ENCODE data around the gene RAB31.

Gene RAB31

DNA sequence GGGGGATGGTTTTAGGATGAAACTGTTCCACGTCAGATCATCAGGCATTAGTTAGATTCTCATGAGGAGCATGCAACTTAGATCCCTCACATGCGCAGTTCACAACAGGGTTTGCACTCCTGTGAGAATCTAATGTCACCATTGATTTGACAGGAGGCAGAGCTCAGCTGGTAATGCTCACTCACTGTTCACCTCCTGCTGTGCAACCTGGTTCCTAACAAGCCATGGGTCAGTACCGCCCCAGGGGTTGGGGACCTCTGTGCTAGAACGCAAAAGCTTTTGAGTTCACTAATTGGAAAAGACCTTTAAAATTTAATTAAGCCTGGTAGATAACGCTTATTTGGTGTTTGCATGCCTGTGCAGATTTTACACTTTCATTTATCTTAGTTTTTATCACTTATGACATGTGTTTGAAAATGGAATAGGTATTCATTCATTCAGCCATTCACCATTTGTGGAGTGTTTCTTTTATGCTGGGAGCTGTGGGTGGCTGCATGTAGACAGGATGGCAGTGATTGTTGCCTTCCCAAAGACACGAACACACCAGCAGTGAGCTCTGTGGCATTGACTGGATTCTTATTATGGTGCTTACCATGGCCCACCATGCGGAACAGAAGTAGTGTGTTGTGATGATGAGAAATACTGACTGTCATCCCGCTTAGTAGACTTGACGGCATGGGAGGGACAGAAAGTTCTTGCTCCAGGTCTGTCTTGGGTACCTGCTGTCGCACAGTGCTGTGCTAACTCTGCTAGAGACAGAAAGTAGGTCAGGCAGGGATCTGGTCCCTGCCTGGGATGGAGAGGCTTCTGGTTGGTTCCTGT is 6.4 kb downstream of the RAB31 start:
- H3K4me3 Mint-ChIP-seq: no peak overlapping the region
- H3K36me3 Mint-ChIP-seq (ENCODE audit: low read depth): no peaks in the 10 kb centered on the region
- no peak overlapping the region for H3K27ac Mint-ChIP-seq
- no peaks in the 10 kb centered on the region for H3K9me3 Mint-ChIP-seq
- H3K4me1 Mint-ChIP-seq (ENCODE audit: low read depth): peaks cover 14% of the 10 kb centered on the region
- DNase-seq: no peak
- peaks cover 70% of the 10 kb centered on the region for H3K27me3 Mint-ChIP-seq

DNA sequence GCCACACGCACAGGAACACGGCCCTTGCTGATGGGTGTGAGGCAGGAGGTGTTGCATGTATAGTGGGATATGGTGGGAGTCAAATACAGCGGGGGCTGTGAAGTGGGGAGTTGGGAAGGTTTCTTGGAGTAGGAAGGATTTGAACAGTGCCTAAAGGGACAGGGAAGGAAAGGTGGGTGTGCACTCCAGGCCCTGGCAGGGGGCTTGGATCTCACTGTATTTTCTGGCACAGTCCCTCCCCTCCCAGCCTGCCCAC is 6.9 kb downstream of the RAB31 start:
- H3K9me3 Mint-ChIP-seq: no peaks in the 10 kb centered on the region
- no peaks in the 10 kb centered on the region for H3K36me3 Mint-ChIP-seq (ENCODE audit: low read depth)
- no peak overlapping the region for H3K4me3 Mint-ChIP-seq
- no peak overlapping the region for H3K27ac Mint-ChIP-seq
- no peak for DNase-seq
- H3K4me1 Mint-ChIP-seq (ENCODE audit: low read depth): peaks cover 13% of the 10 kb centered on the region
- peaks cover 67% of the 10 kb centered on the region for H3K27me3 Mint-ChIP-seq

DNA sequence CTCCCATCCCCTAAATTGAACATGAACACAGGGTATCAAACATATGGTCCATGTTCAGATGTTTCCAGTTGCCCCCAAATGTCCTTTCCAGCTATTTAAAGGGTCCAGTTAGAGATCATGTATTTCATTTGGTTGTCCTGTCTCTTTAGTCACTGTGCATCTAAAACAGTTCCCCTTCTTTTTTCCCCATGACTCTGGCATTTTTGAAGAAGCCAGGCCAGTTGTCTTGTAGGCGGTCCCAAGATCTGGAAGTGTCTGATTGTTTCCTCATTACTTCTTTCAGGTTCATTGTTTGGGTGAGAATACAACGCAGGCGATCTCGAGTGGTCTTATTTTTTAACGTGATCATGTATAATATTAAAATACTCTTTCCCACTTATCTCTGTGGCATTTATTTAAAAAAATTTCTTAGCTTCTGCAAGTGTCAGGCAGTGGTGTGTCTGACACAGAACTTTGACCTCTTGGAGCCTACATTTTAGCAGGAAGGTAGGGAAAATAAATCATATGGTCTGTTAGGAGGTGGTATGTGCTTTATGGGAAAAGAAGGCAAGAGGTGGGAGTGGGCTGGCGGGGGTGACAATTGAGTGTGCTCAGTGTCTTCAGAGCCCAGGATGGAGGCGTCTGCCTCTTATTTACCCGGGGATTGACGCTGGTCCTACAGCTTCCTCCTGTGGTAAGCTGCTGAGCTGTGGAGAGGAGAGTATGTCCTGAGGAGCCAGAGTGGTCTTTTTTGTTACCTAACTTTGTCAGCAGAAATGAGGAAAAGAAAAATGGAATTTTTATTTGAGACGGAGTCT is 8.1 kb downstream of the RAB31 start:
- H3K36me3 Mint-ChIP-seq (ENCODE audit: low read depth): no peaks in the 10 kb centered on the region
- no peak overlapping the region for H3K4me3 Mint-ChIP-seq
- no peaks in the 10 kb centered on the region for H3K9me3 Mint-ChIP-seq
- no peak overlapping the region for H3K27ac Mint-ChIP-seq
- peaks cover 63% of the 10 kb centered on the region for H3K27me3 Mint-ChIP-seq
- peaks cover 6% of the 10 kb centered on the region for H3K4me1 Mint-ChIP-seq (ENCODE audit: low read depth)
- no peak for DNase-seq

DNA sequence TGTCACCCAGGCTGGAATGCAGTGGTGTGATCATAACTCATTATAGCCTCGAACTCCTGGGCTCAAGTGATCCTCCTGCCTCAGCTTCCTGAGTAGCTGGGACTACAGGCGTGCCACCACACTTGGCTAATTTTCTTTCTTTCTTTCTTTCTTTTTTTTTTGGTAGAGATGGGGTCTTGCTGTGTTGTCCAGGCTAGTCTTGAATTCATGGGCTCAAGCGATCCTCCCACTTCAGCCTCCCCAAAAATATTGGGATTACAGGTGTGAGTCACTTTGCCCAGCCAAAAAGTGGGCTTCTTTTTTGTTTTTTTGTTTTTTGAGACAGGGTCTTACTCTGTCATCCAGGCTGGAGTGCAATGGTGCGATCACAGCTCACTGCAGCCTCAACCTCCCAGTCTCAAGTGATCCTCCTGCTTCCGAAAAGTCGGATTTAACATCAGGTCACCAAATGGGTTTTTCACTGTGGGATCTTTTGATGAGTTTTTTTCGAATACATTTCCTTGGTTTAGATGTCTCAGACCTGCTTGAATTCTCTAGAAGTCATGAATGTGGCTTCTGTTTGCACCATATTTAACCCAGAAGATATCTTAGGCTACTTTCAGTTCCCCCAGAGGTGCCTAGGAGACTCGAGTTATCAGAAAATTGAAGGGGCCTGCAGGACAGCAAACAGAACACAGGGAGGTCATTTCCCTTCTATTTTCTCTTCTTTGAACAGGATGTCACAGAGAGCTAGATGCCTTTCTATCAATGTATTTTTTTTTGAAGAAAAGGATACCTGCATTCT is 8.9 kb downstream of the RAB31 start:
- no peak for DNase-seq
- Mint-ChIP-seq H3K27ac (no peak overlapping the region), H3K9me3 (no peaks in the 10 kb centered on the region), H3K27me3 (peaks cover 63% of the 10 kb centered on the region), H3K4me3 (no peak overlapping the region), H3K4me1 (ENCODE audit: low read depth) (peaks cover under 1% of the 10 kb centered on the region), H3K36me3 (ENCODE audit: low read depth) (no peaks in the 10 kb centered on the region)

DNA sequence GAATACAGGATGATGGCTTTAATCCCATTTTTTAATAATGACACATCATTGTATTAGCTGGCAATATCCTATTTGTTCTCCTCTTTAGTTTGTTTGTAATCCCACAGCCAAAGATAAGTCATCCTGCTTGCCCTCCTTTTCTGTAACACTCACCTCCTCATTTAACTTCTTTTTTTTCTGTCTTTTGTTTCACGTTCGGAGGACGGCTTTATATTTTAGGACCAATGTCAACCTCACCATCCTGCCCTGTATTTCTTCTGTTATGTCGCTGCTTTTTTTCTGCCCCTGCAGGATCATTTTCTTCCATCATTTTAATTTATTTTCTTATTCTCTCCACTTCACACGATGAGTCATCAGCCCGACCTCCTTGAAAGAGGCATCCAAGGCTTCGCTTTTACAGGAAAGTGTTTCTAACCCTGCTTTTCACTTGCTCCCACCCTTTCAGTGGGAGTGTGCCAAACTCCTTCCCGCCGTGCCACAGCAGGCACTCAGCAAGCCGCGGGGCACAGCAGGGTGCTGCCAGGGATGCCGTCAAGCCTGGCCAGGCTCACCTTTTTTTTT is 11.4 kb downstream of the RAB31 start:
- H3K4me3 Mint-ChIP-seq: no peak overlapping the region
- no peaks in the 10 kb centered on the region for H3K36me3 Mint-ChIP-seq (ENCODE audit: low read depth)
- no peak overlapping the region for H3K27ac Mint-ChIP-seq
- no peaks in the 10 kb centered on the region for H3K4me1 Mint-ChIP-seq (ENCODE audit: low read depth)
- no peak for DNase-seq
- H3K9me3 Mint-ChIP-seq: no peaks in the 10 kb centered on the region
- peaks cover 38% of the 10 kb centered on the region for H3K27me3 Mint-ChIP-seq

DNA sequence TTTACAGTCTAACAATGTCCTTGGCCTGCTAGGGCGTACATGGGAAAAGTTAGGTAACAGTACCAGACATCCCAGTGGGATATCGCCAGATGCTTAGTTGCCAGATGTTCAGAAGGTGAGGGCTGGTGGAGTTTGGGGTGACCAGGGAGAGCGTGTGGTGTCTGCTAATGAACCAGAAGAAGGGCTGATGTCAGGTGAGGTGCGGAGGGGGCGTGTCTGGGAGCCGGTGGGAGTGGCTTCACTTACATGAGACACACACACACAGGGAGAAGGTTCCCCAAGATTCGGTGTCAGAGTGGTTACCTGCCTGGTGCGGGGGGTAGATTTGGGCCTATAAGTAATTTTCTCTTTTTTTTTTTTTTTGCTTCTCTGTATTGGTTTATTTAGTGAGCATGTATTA is 12.2 kb downstream of the RAB31 start:
- no peak for DNase-seq
- Mint-ChIP-seq H3K36me3 (ENCODE audit: low read depth) (no peaks in the 10 kb centered on the region), H3K4me1 (ENCODE audit: low read depth) (no peaks in the 10 kb centered on the region), H3K27me3 (peaks cover 32% of the 10 kb centered on the region), H3K27ac (no peak overlapping the region), H3K9me3 (no peaks in the 10 kb centered on the region), H3K4me3 (no peak overlapping the region)

DNA sequence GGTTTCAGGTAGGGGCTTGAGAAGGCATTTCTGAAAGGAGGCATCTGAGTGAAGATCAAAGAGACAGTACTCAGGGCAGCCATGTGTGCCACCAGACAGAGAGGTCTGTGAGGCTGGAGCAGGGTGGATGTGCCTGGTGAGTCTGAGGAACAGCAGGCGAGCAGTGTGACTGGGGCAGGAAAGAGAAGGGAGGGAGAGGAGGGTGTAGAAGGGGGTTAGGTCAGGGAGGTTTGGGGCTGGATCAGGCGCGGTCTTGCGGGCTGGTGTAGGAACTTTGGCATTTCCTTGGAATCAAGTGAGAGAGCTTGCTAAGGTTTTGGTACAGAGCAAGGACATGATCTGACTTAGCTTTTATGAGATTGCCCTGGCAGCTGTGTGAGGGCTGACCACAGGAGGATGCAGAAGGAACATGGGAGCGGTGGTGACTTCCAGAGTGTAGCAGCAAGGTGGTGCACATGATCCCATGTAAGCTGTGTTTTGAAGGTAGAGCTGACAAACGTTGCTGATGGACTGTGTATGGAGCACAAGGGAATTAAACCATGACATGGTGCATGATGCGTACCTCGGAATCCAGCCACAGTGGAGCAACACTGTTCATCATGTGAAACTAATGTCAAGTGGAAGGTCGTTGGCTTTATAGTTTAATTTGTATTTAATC is 13.9 kb downstream of the RAB31 start:
- Mint-ChIP-seq H3K27ac (no peak overlapping the region), H3K4me3 (no peak overlapping the region), H3K4me1 (ENCODE audit: low read depth) (no peaks in the 10 kb centered on the region), H3K36me3 (ENCODE audit: low read depth) (no peaks in the 10 kb centered on the region), H3K27me3 (peaks cover 24% of the 10 kb centered on the region), H3K9me3 (no peaks in the 10 kb centered on the region)
- DNase-seq: no peak

DNA sequence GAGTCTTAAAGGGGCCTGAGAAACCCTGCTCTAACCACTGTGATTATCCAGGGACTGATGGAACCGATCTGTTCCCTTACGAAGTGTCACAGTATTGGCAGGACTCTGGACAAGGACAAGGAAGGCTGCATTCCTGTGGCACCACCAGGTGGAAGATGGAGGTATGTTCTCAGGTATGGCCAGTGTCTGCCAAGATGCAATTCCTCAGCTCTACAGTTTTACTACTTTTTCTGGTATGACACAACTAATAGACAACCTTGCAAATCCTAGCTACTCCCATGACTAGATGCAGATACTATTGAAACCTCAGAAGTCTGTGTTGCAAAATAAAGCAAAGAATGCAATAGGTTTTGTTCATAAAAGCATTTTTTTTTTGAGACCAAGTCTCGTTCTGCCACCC is 14.6 kb downstream of the RAB31 start:
- Mint-ChIP-seq H3K27ac (no peak overlapping the region), H3K4me1 (ENCODE audit: low read depth) (no peaks in the 10 kb centered on the region), H3K36me3 (ENCODE audit: low read depth) (no peaks in the 10 kb centered on the region), H3K4me3 (no peak overlapping the region), H3K9me3 (no peaks in the 10 kb centered on the region), H3K27me3 (peaks cover 18% of the 10 kb centered on the region)
- no peak for DNase-seq

DNA sequence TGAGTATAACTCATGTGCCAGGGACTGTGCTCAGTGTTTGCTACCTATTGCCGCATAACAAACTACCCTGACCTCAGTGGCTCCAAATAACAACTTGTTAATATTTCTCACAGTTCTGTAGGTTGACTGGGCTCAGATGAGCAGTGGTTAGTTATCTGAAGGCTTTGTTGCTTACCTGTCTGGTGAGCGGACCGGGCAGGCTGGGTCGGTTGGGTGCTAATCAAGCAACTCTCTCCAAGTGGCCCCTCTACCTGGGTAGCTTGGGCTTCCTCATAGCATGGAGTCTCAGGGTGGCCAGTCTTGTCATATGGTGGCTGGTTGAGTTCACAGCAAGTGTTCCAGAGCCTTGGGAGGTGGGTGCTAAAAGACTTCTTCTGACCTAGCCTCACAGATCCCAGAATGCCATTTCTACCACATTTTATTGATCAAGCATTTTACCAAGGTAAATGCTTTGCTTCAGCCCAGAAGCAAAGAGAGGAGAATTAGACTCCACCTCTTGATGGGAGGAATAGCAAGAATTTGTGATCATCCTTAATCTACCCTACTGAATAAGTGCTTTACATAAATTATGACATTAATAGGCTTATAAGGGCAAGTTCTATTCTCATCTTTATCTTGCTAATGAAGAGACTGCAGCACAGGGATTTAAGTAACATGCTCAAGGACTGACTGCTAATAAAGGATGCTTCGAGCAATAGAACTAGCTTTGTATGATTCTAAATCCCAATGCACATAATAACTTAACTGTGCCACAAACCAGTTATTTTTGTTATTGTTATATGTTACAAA is 16.9 kb downstream of the RAB31 start:
- H3K9me3 Mint-ChIP-seq: no peaks in the 10 kb centered on the region
- no peak overlapping the region for H3K4me3 Mint-ChIP-seq
- H3K36me3 Mint-ChIP-seq (ENCODE audit: low read depth): no peaks in the 10 kb centered on the region
- no peak for DNase-seq
- no peak overlapping the region for H3K27ac Mint-ChIP-seq
- H3K4me1 Mint-ChIP-seq (ENCODE audit: low read depth): no peaks in the 10 kb centered on the region
- peaks cover 13% of the 10 kb centered on the region for H3K27me3 Mint-ChIP-seq

DNA sequence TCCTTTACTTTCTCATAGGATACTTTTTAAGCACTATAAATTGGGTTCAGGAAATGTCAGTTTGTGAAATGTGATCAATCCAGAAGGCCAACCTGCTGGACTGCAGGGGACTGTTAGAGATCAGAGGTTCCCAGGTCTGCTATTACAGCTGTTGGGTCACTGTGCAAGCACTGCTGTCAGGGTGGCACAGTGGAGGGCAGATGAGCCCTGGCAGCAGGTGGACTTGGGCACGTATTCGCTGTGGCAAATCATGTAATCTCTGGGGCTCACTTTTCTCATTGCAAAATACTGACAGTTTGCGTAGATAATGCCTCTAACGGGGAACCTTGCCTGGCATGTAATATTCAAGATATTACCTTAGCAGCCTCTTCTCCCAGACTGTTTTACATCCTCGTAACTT is 18.1 kb downstream of the RAB31 start:
- Mint-ChIP-seq H3K4me1 (ENCODE audit: low read depth) (no peaks in the 10 kb centered on the region), H3K9me3 (no peaks in the 10 kb centered on the region), H3K27ac (no peak overlapping the region), H3K4me3 (no peak overlapping the region), H3K27me3 (peaks cover 9% of the 10 kb centered on the region), H3K36me3 (ENCODE audit: low read depth) (no peaks in the 10 kb centered on the region)
- no peak for DNase-seq

DNA sequence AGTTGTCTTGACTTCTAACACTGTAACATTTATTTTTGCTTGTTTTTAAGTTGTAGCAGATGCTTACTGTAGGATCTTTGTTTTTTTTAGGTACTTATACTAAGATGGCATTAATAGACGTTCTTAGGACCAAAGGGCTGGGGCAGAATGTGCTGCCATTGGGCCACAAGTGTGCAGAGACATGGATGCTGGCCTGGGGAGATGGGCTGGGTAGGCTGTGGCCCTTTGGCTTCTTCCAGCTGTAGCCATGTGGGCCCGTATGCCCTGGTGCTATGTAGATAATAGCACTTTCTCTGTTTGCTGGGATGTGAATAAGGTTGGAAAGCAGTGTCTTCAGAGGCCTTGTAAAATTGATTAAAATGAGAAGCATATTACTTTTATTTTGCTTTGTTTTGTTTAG is 18.8 kb downstream of the RAB31 start:
- H3K27ac Mint-ChIP-seq: no peak overlapping the region
- no peaks in the 10 kb centered on the region for H3K4me1 Mint-ChIP-seq (ENCODE audit: low read depth)
- no peaks in the 10 kb centered on the region for H3K36me3 Mint-ChIP-seq (ENCODE audit: low read depth)
- H3K4me3 Mint-ChIP-seq: no peak overlapping the region
- no peaks in the 10 kb centered on the region for H3K9me3 Mint-ChIP-seq
- DNase-seq: no peak
- peaks cover 8% of the 10 kb centered on the region for H3K27me3 Mint-ChIP-seq

DNA sequence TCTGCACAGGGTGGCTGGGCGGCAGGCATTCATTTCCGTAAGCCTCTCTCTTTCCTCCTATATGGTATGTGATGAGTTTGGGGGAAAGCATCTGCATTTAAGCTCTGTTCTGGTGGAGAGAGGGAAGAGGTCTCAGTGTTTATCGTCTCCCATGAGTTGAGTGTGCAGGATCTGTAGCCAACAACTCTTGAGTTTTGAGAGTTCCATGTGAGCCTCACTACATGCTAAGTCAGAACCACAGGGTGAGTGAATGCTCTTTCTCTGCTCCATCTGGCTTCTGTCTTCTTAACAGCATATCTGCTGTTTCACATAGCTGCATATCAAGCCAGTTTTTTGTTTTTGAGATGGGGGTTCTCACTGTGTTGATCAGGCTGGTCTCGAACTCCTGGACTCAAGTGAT is 22.7 kb downstream of the RAB31 start:
- no peak overlapping the region for H3K4me3 Mint-ChIP-seq
- H3K9me3 Mint-ChIP-seq: no peaks in the 10 kb centered on the region
- H3K4me1 Mint-ChIP-seq (ENCODE audit: low read depth): peaks cover 10% of the 10 kb centered on the region

DNA sequence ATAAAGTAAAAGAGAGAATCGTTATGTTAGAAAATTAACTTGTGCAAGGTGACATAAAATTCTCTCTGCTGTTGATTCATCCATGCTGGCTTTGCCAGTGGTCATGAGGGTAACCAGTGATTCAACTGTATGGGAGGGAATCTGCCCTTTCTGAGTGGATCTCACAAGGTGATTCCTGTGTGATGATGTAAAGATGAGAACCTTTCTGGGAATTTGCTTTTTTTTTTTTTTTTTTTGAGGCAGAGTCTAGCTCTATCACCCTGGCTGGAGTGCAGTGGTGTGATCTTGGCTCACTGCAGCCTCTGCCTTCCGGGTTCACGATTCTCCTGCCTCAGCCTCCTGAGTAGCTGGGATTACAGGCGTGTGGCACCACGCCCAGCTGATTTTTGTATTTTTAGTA is 23.3 kb downstream of the RAB31 start:
- H3K4me1 Mint-ChIP-seq (ENCODE audit: low read depth): peaks cover 10% of the 10 kb centered on the region
- peaks cover 38% of the 10 kb centered on the region for H3K27me3 Mint-ChIP-seq
- H3K27ac Mint-ChIP-seq: no peak overlapping the region
- DNase-seq: no peak
- no peak overlapping the region for H3K4me3 Mint-ChIP-seq
- no peaks in the 10 kb centered on the region for H3K9me3 Mint-ChIP-seq
- no peaks in the 10 kb centered on the region for H3K36me3 Mint-ChIP-seq (ENCODE audit: low read depth)

More for the DNA sequence above, 22.7 kb downstream of the RAB31 start:
- Mint-ChIP-seq H3K27me3 (peaks cover 34% of the 10 kb centered on the region), H3K27ac (no peak overlapping the region), H3K36me3 (ENCODE audit: low read depth) (no peaks in the 10 kb centered on the region)
- no peak for DNase-seq

DNA sequence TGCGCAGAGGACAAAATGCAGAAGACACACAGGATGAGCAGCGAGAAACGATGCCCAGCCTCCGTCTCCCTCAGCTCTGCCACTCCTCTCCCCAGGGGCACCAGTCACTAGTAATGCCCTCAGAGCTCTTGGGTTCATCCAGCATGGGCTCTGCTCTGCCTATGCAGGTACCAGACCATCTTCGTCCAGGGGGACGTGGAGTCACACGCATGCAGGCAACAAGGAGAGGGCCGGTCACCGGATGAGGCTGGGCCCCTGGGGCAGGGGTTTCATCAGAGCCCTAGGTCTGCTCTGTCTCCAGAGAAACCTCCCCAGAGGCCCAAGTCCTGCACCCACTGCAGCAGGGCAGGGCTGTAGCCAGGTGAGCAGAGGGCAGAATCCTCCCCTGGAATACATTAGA is 23.9 kb downstream of the RAB31 start:
- Mint-ChIP-seq H3K4me3 (no peak overlapping the region), H3K36me3 (ENCODE audit: low read depth) (no peaks in the 10 kb centered on the region), H3K4me1 (ENCODE audit: low read depth) (peaks cover 10% of the 10 kb centered on the region), H3K27ac (no peak overlapping the region), H3K9me3 (no peaks in the 10 kb centered on the region), H3K27me3 (peaks cover 38% of the 10 kb centered on the region)
- no peak for DNase-seq
